SU-DHL-6 (cell line): ENCODE measurements around the gene BTBD9.

Experiments
- CTCF ChIP-seq: fragments of 200-600 bp; sonication (generic); IDR thresholded peaks from one replicate; pipeline ENCODE4 v1.5.1; 2017; ENCODE audit warnings: antibody characterized with exemption, mild to moderate bottlenecking, low read length, moderate library complexity; ENCODE audit not compliant: insufficient read depth, poor library complexity, severe bottlenecking
- EZH2phosphoT487 ChIP-seq: fragments of 200-600 bp; sonication (generic), shearing (Covaris generic); conservative IDR thresholded peaks from 2 replicates; pipeline ENCODE4 v1.6.1; 2018; ENCODE audit warnings: mild to moderate bottlenecking, antibody characterized with exemption, low read length, moderate library complexity, mixed read lengths

DNA sequence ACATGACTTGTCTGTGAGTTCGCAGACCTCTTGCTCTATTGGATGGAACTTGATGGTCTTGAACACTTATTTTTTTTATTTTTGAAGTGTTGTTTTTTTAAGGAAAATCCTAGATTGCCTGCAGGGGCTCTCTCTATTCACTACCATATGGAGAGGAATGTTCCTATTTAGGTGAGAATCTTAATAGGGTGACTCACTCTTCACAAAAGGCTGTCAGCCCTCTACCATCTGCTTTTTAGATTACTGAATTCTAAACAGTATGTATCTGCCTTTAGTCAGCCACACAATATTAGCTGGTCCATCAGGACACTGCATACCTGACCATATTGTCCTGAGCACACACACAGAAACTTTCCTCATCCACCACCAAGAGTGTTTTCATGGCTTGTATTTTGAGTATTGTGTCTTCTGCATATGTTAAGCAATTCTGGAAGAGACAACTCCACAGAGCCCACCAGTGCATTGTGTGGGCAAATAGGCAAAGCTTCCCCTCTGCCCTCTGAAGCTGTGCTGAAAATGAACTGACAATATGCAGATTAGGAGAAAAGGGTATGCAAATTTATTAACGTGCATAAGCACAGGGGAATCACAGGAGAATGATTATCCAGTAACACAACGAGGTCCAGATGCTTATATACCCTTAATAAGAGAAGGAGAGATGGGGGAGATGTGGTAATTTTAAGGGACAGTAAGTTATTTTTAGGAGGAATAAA is 6.6 kb upstream of the BTBD9 start:
- TF ChIP-seq CTCF, result no peak
- no peak for TF ChIP-seq EZH2phosphoT487
